PFSK-1 (cell line): ENCODE measurements around the gene SOWAHC.

Experiments
- POLR2AphosphoS5 ChIP-seq: IDR thresholded peaks from 2 replicates; pipeline ENCODE4 v1.6.1; 2012; ENCODE audit warnings: low read depth, mild to moderate bottlenecking, control low read depth, low read length, moderate library complexity
- REST ChIP-seq, 2 experiments: IDR thresholded peaks; 2 replicates each; pipeline versions ENCODE4 v1.6.1 to v1.8.0; 2011 to 2012; ENCODE audit warnings: low read depth in 2 of 2, low read length in 2 of 2, control low read depth in 1 of 2, inconsistent platforms in 1 of 2, mild to moderate bottlenecking in 1 of 2, moderate library complexity in 1 of 2; ENCODE audit not compliant: insufficient read depth in 1 of 2
- SIN3A ChIP-seq: IDR thresholded peaks from 2 replicates; pipeline ENCODE4 v1.6.1; 2012; ENCODE audit warnings: mild to moderate bottlenecking, low read length, moderate library complexity, borderline replicate concordance; ENCODE audit not compliant: insufficient read depth
- TAF1 ChIP-seq: IDR thresholded peaks from 2 replicates; pipeline ENCODE4 v1.6.1; 2012; ENCODE audit warnings: low read length, control low read depth, borderline replicate concordance; ENCODE audit not compliant: insufficient read depth

- TF ChIP-seq SIN3A (no peak), POLR2AphosphoS5 (no peak), REST (IDR thresholded peaks at IDR 0.05; ENCODE audit: insufficient read depth in 1 of 2, low read depth in 2 of 2, low read length in 2 of 2) (no peak), TAF1 (no peak)
These were observed 35.9 kb downstream of the SOWAHC start for GRCh38 chr2:109649736-109650695.
